Liver (tissue), 3 donors: ENCODE measurements around the gene ARHGEF25.

ENCODE experiments used
- FOXA1 ChIP-seq: IDR thresholded peaks from 2 replicates; pipeline ENCODE4 v1.6.1; 2016; ENCODE audit warnings: antibody characterized with exemption
- GABPA ChIP-seq, 2 donors: IDR thresholded peaks in 1 of 2; conservative IDR thresholded peaks in 1 of 2; 2 replicates each; pipeline ENCODE4 v1.6.1; 2016; ENCODE audit warnings: antibody characterized with exemption in 2 of 2, mild to moderate bottlenecking in 1 of 2, moderate library complexity in 1 of 2
- HNF4A ChIP-seq, 2 donors: conservative IDR thresholded peaks; 2 replicates each; pipeline ENCODE4 v1.6.1; 2016; ENCODE audit warnings: antibody characterized with exemption in 2 of 2, mild to moderate bottlenecking in 2 of 2
- SP1 ChIP-seq: IDR thresholded peaks from 2 replicates; pipeline ENCODE4 v1.6.1; 2018; ENCODE audit warnings: antibody characterized with exemption, mild to moderate bottlenecking
- TAF1 ChIP-seq: conservative IDR thresholded peaks from 2 replicates; pipeline ENCODE4 v1.6.1; 2016; ENCODE audit warnings: antibody characterized with exemption, mild to moderate bottlenecking
- YY1 ChIP-seq: IDR thresholded peaks from 2 replicates; pipeline ENCODE4 v1.6.1; 2016; ENCODE audit warnings: antibody characterized with exemption, mild to moderate bottlenecking
- TF ChIP-seq, protein P1 (sequence below): fragments of 150-350 bp; IDR thresholded peaks from 2 replicates; pipeline ENCODE4 v1.5.1; 2017; ENCODE audit warnings: improper control_type of control experiment, low read depth, low read length; ENCODE audit not compliant: missing input control
- TF ChIP-seq, protein P2 (sequence below): IDR thresholded peaks from 2 replicates; pipeline ENCODE4 v1.6.1; 2016; ENCODE audit warnings: antibody characterized with exemption
- TF ChIP-seq, protein P3 (sequence below): IDR thresholded peaks from 2 replicates; pipeline ENCODE4 v1.6.1; 2016; ENCODE audit warnings: antibody characterized with exemption, mild to moderate bottlenecking
- donor health status: healthy.
- donor health status: healthy.

DNA sequence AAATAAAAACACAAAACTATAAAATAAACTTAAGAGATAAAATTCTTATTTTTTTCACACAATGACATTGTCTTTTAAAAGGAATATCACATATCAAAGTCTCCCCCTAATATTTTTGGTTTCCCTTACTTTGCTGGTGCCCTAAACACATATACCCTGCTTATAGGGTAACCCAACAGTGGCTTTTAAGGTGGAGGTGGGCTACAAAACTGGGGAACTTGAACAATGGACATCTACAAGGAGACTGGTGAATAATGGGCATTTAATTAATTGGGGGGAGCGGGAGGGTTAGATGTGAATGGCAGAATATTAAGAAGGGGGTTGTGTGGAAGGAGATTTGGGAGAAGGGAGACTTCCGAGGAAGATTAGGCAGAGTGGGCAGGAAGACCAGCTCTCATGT, 12.2 kb downstream of the ARHGEF25 start:
- TF ChIP-seq, protein P1, sequence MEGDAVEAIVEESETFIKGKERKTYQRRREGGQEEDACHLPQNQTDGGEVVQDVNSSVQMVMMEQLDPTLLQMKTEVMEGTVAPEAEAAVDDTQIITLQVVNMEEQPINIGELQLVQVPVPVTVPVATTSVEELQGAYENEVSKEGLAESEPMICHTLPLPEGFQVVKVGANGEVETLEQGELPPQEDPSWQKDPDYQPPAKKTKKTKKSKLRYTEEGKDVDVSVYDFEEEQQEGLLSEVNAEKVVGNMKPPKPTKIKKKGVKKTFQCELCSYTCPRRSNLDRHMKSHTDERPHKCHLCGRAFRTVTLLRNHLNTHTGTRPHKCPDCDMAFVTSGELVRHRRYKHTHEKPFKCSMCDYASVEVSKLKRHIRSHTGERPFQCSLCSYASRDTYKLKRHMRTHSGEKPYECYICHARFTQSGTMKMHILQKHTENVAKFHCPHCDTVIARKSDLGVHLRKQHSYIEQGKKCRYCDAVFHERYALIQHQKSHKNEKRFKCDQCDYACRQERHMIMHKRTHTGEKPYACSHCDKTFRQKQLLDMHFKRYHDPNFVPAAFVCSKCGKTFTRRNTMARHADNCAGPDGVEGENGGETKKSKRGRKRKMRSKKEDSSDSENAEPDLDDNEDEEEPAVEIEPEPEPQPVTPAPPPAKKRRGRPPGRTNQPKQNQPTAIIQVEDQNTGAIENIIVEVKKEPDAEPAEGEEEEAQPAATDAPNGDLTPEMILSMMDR: no peak
- TF ChIP-seq, protein P2, sequence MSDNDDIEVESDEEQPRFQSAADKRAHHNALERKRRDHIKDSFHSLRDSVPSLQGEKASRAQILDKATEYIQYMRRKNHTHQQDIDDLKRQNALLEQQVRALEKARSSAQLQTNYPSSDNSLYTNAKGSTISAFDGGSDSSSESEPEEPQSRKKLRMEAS: no peak
- TF ChIP-seq, protein P3, sequence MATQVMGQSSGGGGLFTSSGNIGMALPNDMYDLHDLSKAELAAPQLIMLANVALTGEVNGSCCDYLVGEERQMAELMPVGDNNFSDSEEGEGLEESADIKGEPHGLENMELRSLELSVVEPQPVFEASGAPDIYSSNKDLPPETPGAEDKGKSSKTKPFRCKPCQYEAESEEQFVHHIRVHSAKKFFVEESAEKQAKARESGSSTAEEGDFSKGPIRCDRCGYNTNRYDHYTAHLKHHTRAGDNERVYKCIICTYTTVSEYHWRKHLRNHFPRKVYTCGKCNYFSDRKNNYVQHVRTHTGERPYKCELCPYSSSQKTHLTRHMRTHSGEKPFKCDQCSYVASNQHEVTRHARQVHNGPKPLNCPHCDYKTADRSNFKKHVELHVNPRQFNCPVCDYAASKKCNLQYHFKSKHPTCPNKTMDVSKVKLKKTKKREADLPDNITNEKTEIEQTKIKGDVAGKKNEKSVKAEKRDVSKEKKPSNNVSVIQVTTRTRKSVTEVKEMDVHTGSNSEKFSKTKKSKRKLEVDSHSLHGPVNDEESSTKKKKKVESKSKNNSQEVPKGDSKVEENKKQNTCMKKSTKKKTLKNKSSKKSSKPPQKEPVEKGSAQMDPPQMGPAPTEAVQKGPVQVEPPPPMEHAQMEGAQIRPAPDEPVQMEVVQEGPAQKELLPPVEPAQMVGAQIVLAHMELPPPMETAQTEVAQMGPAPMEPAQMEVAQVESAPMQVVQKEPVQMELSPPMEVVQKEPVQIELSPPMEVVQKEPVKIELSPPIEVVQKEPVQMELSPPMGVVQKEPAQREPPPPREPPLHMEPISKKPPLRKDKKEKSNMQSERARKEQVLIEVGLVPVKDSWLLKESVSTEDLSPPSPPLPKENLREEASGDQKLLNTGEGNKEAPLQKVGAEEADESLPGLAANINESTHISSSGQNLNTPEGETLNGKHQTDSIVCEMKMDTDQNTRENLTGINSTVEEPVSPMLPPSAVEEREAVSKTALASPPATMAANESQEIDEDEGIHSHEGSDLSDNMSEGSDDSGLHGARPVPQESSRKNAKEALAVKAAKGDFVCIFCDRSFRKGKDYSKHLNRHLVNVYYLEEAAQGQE: no peak
- TF ChIP-seq FOXA1 (no peak), TAF1 (no peak), YY1 (no peak), SP1 (no peak), GABPA (IDR thresholded peaks at IDR 0.05 in 1 of 2, conservative IDR thresholded peaks at IDR 0.05 in 1 of 2) (no peak), HNF4A (conservative IDR thresholded peaks at IDR 0.05) (no peak)
